Activated naive CD4-positive, alpha-beta T cell treated with anti-CD3 and anti-CD28 coated beads for 36 hours (primary cell): ENCODE measurements around the gene TSPAN16. TPM values are rescaled to one million over a fixed set of nuclear protein-coding genes. Genes with fewer than 3 reads are reported as not detected.
"Not testable (repeated sequence)": the region's sequence is repeated elsewhere in the genome, so short reads cannot be mapped to it uniquely, and the experiment has no call there.

Experiments used
- CTCF ChIA-PET: fragments of 350-600 bp; sonication (Branson Sonifier 250); formaldehyde crosslinking; loops from one replicate; lab custom pipeline; 2021; ENCODE audit warnings: antibody characterized with exemption; lab: Charles Lee
- DNase-seq: peaks from one replicate; pipeline ENCODE4 v3.0.0-alpha.2; 2020
- H3K27ac Mint-ChIP-seq: one replicate; pipeline ENCODE4 v1.8.0; 2021; ENCODE audit warnings: mild to moderate bottlenecking, mixed read lengths
- H3K27me3 Mint-ChIP-seq: one replicate; pipeline ENCODE4 v1.8.0; 2021; ENCODE audit warnings: low read depth, mixed read lengths
- H3K36me3 Mint-ChIP-seq: one replicate; pipeline ENCODE4 v1.8.0; 2021; ENCODE audit warnings: low read depth, mixed read lengths
- H3K4me1 Mint-ChIP-seq: one replicate; pipeline ENCODE4 v1.8.0; 2021; ENCODE audit warnings: low read depth, mixed read lengths
- H3K4me3 Mint-ChIP-seq: one replicate; pipeline ENCODE4 v1.8.0; 2021; ENCODE audit warnings: mild to moderate bottlenecking, moderate library complexity, mixed read lengths
- H3K9me3 Mint-ChIP-seq: one replicate; pipeline ENCODE4 v1.8.0; 2021; ENCODE audit warnings: mixed read lengths
- intact Hi-C: fragments of 100-400 bp; cut with micrococcal nuclease; formaldehyde crosslinking; loops from one replicate; pipeline ENCODE4 v1.15.1; 2023
- total RNA-seq, 2 experiments: library from RNA; stranded (reverse); gene quantifications; one replicate each; pipeline ENCODE4 v1.2.3, GENCODE V29; 2021

Gene TSPAN16
- total RNA-seq, 2 experiments from 2014 or later: not detected

- H3K36me3 Mint-ChIP-seq: no peaks in the 10 kb centered on the region
Observed at GRCh38 chr19:11324079-11324661, 28.2 kb downstream of the TSPAN16 start.

GRCh38 chr19:11324748-11325389, 28.9 kb downstream of the TSPAN16 start:
- peak overlapping the region; percentile 75 for H3K4me3 Mint-ChIP-seq
- H3K27me3 Mint-ChIP-seq: peaks cover 7% of the 10 kb centered on the region
- H3K4me1 Mint-ChIP-seq: peaks cover 20% of the 10 kb centered on the region

More at GRCh38 chr19:11324079-11324661, 28.2 kb downstream of the TSPAN16 start:
- peaks cover 20% of the 10 kb centered on the region for H3K4me1 Mint-ChIP-seq
- DNase-seq: peak; percentile 85
- H3K27me3 Mint-ChIP-seq: peaks cover 7% of the 10 kb centered on the region
- peak overlapping the region; percentile 75 for H3K4me3 Mint-ChIP-seq
- H3K9me3 Mint-ChIP-seq: no peaks in the 10 kb centered on the region
- CTCF ChIA-PET: interaction anchor here (1.3 kb wide), 1 partner anchor 57 kb away, joined by 5 read pairs; no protein-coding TSS in a partner anchor
- intact Hi-C loops: loop anchor here (1.0 to 5.0 kb wide), 5 partner anchors 15 to 181 kb away; partner anchors contain the start of genes RAB3D, SWSAP1 and ZNF653
- peak overlapping the region; percentile 87 for H3K27ac Mint-ChIP-seq

GRCh38 chr19:11325544-11325943, 29.6 kb downstream of the TSPAN16 start:
- H3K4me1 Mint-ChIP-seq: peaks cover 20% of the 10 kb centered on the region
- no peak overlapping the region for H3K4me3 Mint-ChIP-seq
- CTCF ChIA-PET: interaction anchor here (0.6 to 1.3 kb wide), 2 partner anchors 55 to 1287 kb away, joined by 4 to 5 read pairs; no protein-coding TSS in a partner anchor
- peaks cover 3% of the 10 kb centered on the region for H3K36me3 Mint-ChIP-seq
- DNase-seq: no peak
- H3K27me3 Mint-ChIP-seq: peaks cover 7% of the 10 kb centered on the region
- peak overlapping the region; percentile 18 for H3K27ac Mint-ChIP-seq
- H3K9me3 Mint-ChIP-seq: no peaks in the 10 kb centered on the region
- intact Hi-C loops: loop anchor here (2.0 kb wide), 2 partner anchors 13 to 49 kb away; partner anchors contain the start of genes RAB3D and SWSAP1

More at GRCh38 chr19:11324748-11325389, 28.9 kb downstream of the TSPAN16 start:
- intact Hi-C loops: loop anchor here (1.0 to 5.0 kb wide), 5 partner anchors 14 to 180 kb away; partner anchors contain the start of genes RAB3D, SWSAP1 and ZNF653
- Mint-ChIP-seq H3K27ac (peak overlapping the region; percentile 87), H3K36me3 (no peaks in the 10 kb centered on the region), H3K9me3 (no peaks in the 10 kb centered on the region)
- CTCF ChIA-PET: interaction anchor here (0.6 to 1.3 kb wide), 2 partner anchors 56 to 1287 kb away, joined by 4 to 5 read pairs; no protein-coding TSS in a partner anchor
- no peak for DNase-seq

GRCh38 chr19:11330127-11330526, 34.2 kb downstream of the TSPAN16 start:
- Mint-ChIP-seq H3K9me3 (no peaks in the 10 kb centered on the region), H3K27ac (no peak overlapping the region), H3K36me3 (peaks cover 12% of the 10 kb centered on the region), H3K4me1 (no peaks in the 10 kb centered on the region), H3K27me3 (no peaks in the 10 kb centered on the region), H3K4me3 (no peak overlapping the region)
- intact Hi-C loops: no loop called here
- CTCF ChIA-PET: no interaction called here
- no peak for DNase-seq

- no peak overlapping the region for H3K4me3 Mint-ChIP-seq
- no peaks in the 10 kb centered on the region for H3K27me3 Mint-ChIP-seq
- CTCF ChIA-PET: no interaction called here
- no peak overlapping the region for H3K27ac Mint-ChIP-seq
- no peaks in the 10 kb centered on the region for H3K4me1 Mint-ChIP-seq
- intact Hi-C loops: no loop called here
- no peaks in the 10 kb centered on the region for H3K9me3 Mint-ChIP-seq
- DNase-seq: no peak
- H3K36me3 Mint-ChIP-seq: peaks cover 22% of the 10 kb centered on the region
Observed at GRCh38 chr19:11331502-11331901, 35.5 kb downstream of the TSPAN16 start.

- DNase-seq: no peak
- no peaks in the 10 kb centered on the region for H3K9me3 Mint-ChIP-seq
- H3K36me3 Mint-ChIP-seq: peaks cover 27% of the 10 kb centered on the region
- peaks cover 6% of the 10 kb centered on the region for H3K4me1 Mint-ChIP-seq
- CTCF ChIA-PET: interaction anchor here (0.6 to 0.7 kb wide), 3 partner anchors 78 to 393 kb away, joined by 4 to 5 read pairs (median 5); no protein-coding TSS in a partner anchor
- no peaks in the 10 kb centered on the region for H3K27me3 Mint-ChIP-seq
- intact Hi-C loops: no loop called here
- no peak overlapping the region for H3K27ac Mint-ChIP-seq
- H3K4me3 Mint-ChIP-seq: no peak overlapping the region
Observed at GRCh38 chr19:11332822-11333221, 36.9 kb downstream of the TSPAN16 start.

- CTCF ChIA-PET, H3K9me3 Mint-ChIP-seq, H3K27me3 Mint-ChIP-seq, H3K27ac Mint-ChIP-seq, intact Hi-C loops, H3K4me3 Mint-ChIP-seq, DNase-seq: not testable (repeated sequence)
- Mint-ChIP-seq H3K4me1 (peaks cover 12% of the 10 kb centered on the region), H3K36me3 (peaks cover 27% of the 10 kb centered on the region)
Observed at GRCh38 chr19:11333838-11334237, 37.9 kb downstream of the TSPAN16 start.

GRCh38 chr19:11335449-11336146, 39.6 kb downstream of the TSPAN16 start:
- no peak overlapping the region for H3K27ac Mint-ChIP-seq
- CTCF ChIA-PET: no interaction called here
- H3K4me1 Mint-ChIP-seq: peaks cover 17% of the 10 kb centered on the region
- no peak for DNase-seq
- H3K4me3 Mint-ChIP-seq: no peak overlapping the region
- H3K9me3 Mint-ChIP-seq: no peaks in the 10 kb centered on the region
- peaks cover 23% of the 10 kb centered on the region for H3K36me3 Mint-ChIP-seq
- intact Hi-C loops: no loop called here
- H3K27me3 Mint-ChIP-seq: no peaks in the 10 kb centered on the region

- no peak for DNase-seq
- H3K27me3 Mint-ChIP-seq: no peaks in the 10 kb centered on the region
- intact Hi-C loops: no loop called here
- CTCF ChIA-PET: interaction anchor here (1.5 kb wide), 1 partner anchor 18 kb away, joined by 3 read pairs; no protein-coding TSS in a partner anchor
- H3K4me1 Mint-ChIP-seq: peaks cover 17% of the 10 kb centered on the region
- no peak overlapping the region for H3K4me3 Mint-ChIP-seq
- no peaks in the 10 kb centered on the region for H3K9me3 Mint-ChIP-seq
- no peak overlapping the region for H3K27ac Mint-ChIP-seq
- peaks cover 22% of the 10 kb centered on the region for H3K36me3 Mint-ChIP-seq
Observed at GRCh38 chr19:11337080-11337479, 41.1 kb downstream of the TSPAN16 start.

- Mint-ChIP-seq H3K4me1 (peaks cover 17% of the 10 kb centered on the region), H3K27me3 (no peaks in the 10 kb centered on the region), H3K4me3 (no peak overlapping the region), H3K27ac (no peak overlapping the region), H3K9me3 (no peaks in the 10 kb centered on the region), H3K36me3 (peaks cover 22% of the 10 kb centered on the region)
- CTCF ChIA-PET: interaction anchor here (0.7 to 1.5 kb wide), 2 partner anchors 19 to 144 kb away, joined by 3 to 4 read pairs; no protein-coding TSS in a partner anchor
- no peak for DNase-seq
- intact Hi-C loops: loop anchor here (2.0 kb wide), 1 partner anchor 13 kb away; no protein-coding TSS in a partner anchor
Observed at GRCh38 chr19:11338121-11338520, 42.2 kb downstream of the TSPAN16 start.

- CTCF ChIA-PET: interaction anchor here (0.7 to 1.5 kb wide), 2 partner anchors 19 to 144 kb away, joined by 3 to 4 read pairs; no protein-coding TSS in a partner anchor
- Mint-ChIP-seq H3K27ac (no peak overlapping the region), H3K27me3 (no peaks in the 10 kb centered on the region), H3K36me3 (peaks cover 22% of the 10 kb centered on the region), H3K4me3 (peak overlapping the region; percentile 79), H3K9me3 (no peaks in the 10 kb centered on the region), H3K4me1 (peaks cover 17% of the 10 kb centered on the region)
- intact Hi-C loops: loop anchor here (2.0 kb wide), 1 partner anchor 14 kb away; no protein-coding TSS in a partner anchor
- no peak for DNase-seq
Observed at GRCh38 chr19:11338569-11339253, 42.8 kb downstream of the TSPAN16 start.
